GM18511 (cell line): ENCODE measurements around the gene SLC25A11.

Source experiments
- ATAC-seq: cut with Tn5 transposase; IDR thresholded peaks from one replicate; pipeline ENCODE4 v1.9.1; 2021; ENCODE audit warnings: mild to moderate bottlenecking, moderate library complexity; ENCODE audit not compliant: unreplicated experiment

Gene SLC25A11, protein sequence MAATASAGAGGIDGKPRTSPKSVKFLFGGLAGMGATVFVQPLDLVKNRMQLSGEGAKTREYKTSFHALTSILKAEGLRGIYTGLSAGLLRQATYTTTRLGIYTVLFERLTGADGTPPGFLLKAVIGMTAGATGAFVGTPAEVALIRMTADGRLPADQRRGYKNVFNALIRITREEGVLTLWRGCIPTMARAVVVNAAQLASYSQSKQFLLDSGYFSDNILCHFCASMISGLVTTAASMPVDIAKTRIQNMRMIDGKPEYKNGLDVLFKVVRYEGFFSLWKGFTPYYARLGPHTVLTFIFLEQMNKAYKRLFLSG

DNA sequence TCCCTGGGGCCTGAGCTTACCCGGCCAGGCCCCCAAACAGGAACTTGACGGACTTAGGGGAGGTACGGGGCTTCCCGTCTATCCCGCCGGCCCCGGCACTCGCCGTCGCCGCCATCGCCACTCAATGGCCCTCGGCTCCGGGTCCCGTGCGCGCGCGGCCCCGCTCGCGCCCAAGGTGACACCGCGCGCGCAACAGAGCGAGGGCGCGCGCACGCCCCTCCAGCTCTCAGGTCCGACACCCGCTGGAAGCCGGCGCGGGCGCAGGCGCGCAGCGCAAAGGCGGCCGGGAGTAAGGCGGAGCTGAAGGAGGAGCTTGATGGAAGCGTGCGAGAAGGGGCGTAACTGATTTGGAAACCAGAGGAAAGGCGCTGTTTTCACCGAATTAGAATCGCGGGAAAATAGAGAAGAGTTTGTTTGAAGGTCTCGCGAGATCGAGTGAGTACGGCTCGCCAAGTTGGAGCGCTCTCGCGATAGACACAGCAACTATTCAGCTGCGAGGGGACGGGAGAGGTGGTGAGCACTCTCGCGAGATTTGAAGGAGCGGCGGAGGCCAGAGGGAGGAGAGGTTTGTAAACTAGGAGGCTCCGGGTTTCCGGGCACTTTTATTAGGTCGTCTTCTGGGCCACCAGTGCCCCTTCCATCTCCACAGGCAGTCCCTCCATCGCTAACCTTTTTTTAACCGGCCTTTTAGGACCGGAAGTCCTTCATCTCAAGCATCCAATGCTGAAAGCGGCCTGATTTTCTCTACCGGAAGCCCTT is at the start of gene SLC25A11, which contains the start of gene RNF167:
SLC25A11 (minus strand) TSS at position 251 of the 759 bp plus-strand sequence; CDS start at position 115, 136 bp downstream.
RNF167 (plus strand) TSS at position 473 of the 759 bp plus-strand sequence. CDS start 642 bp downstream, outside the sequence.
- ATAC-seq = peak; percentile 83

DNA sequence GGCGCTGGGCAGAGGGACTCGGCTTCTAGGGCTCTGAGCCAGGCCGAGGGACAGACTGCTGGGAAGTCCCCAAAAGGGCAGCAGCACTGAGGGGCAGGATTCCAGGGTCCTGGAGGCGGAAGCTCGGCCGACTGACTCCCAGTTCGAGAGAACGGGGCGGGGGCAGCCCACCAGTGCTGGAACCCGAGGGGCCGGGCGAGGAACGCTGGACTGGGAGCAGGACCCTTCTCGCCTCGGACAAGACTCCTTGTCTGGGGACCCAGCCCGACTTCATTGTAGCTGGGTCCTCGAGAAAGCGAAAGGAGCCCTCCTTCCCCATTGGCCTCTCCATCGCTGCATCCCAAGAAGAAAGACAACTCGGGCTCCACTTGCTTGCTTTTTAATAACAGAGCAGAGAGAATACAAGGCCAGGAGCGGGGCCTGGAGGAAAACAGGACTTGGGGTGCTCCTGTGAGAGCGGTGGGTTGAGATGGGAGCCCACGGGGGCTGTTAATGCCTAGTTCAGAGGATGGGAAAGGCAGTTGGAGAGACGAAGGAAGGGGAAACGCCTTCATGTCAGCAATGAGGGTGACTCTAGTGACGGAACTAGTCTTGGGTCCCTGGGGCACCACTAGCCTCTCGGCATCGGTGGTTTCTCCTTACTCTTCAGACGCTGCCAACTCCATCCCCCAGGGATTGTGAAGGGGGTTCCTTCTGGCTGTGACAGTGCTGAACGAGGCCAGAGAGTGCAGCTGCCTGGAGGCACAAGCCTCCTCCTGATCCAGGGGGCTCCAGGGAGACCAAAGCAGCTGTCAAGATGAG is 48.1 kb upstream of the SLC25A11 start:
- ATAC-seq = peak; percentile 10

DNA sequence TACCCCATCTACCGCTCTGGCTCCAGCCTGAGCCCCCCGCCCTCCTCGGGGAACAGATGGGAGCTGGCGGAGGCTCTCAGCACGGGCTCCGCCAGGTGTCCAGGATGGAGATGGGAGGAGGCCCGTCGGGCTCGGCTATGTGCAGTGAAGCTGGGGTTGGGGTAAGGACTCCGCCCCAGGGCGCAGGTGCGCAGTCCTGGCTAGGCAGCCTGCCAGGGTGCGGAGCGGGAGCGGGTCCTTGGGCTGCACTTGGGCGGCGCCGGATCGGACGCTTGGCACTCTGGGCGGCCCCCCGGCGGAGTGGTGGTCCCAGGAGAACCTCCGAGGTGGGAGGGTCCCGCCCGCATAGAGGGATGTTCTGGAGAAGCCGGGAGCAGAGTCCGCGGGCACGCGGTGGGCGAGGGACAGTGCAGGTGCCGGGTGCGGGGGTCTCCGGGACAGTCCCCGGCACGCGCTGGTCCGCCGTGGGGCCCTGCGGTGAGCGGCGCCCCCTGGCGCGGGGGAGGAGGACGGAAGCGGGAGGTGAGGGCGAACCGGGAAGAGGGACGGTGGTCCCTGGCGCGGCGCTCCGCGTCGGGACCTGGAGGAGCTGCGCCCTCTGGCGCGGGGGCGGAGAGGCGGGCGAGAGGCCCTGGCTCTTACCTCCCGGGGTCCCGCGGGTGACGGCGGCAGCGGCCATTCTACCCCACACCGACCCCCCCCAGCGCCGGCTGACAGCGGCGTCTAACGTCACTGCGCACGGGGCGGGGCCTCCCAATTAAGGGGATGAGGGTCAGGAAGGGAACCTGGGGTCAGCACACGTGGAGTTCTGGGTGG is 47.3 kb upstream of the SLC25A11 start, which contains the start of gene CAMTA2:
CAMTA2 (minus strand) TSS at position 725 of the 816 bp plus-strand sequence. CDS start 1,453 bp downstream, outside the sequence.
- peak; percentile 79 for ATAC-seq

DNA sequence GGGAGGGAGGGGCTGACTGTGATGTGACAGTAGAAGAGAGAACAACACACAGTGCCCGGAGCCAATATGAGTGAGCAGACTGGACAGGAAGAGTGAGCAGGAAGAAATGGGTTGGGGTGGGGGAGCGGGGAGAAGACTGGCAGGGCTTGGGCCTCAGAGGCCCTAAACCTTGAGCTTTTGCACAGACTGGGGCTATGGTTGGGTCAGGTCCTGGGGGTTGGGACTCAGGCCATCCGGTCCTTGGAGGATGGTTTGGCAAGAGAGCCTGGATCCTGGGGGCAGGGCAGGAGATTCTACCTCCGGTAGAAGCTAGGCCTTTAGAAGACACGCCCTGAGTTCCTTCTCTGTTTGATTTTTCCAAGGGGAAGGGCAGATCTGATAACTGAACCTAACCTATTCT is 46.6 kb upstream of the SLC25A11 start:
- ATAC-seq = no peak

DNA sequence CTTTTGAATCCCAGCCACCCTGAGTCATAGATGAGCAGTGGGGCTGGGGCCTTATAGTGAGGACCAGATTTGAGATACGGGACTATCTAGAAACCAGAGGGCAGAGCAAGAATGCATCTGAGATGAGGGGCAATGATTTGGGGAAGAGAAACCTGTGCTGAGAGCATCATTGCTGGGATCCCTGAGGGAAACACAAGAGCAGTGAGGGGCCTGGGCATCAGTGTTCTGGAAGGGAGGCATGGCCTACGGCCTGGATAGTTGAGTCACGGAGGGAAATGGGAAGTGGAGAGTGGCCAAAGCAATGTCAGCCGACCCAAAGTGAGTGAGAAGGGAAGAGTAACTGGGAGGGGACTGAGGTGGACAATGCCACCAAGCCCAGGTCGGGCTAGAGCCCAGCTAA is 42.5 kb upstream of the SLC25A11 start:
- ATAC-seq = no peak

DNA sequence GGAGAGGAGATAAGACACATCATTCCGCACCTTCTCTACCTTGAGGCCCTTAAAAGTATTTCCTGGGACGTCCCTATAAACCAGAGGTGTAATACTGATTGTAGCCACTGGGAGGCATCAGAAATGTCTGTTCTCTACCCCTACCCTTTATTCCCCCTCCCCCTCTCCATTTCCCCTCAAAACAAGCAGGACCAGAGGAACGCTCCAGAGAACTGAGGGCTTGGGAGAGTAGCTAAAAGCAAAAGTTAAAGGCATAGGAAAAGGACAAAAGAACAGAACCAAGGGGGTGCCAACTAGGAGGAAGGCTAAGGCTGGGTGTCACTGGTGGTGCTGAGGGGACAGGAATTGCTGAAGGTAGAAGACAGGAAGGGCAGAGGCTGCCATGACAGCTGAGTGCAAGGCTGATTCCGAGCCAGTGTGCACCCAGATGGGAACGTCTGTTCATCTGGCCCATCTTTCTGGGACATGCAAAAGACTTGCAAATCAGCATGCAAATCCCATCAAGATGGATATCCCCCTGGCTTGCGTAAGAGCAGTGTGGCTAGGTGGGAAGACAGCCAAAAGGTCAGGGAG is 40.9 kb upstream of the SLC25A11 start:
- no peak for ATAC-seq

DNA sequence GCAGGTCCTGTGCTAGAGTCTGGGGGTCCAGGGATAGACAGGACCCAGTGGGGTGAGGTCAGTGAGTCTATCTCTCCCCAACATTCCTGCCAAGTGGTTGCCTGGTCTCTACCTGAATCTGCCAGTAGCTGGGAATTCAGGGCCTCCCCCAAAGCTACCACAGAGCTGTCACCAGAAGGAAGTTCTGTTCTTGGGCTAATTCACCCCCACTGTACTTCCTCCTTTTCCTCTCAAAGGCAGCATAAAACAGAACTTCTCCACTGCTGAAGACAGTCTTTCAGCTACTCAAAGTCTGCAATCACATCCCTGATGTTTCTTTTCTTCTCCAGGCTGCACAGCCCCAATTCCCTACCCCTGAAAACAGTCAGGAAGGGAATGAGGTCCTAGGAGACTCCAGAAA is 38.9 kb upstream of the SLC25A11 start:
- ATAC-seq = no peak

DNA sequence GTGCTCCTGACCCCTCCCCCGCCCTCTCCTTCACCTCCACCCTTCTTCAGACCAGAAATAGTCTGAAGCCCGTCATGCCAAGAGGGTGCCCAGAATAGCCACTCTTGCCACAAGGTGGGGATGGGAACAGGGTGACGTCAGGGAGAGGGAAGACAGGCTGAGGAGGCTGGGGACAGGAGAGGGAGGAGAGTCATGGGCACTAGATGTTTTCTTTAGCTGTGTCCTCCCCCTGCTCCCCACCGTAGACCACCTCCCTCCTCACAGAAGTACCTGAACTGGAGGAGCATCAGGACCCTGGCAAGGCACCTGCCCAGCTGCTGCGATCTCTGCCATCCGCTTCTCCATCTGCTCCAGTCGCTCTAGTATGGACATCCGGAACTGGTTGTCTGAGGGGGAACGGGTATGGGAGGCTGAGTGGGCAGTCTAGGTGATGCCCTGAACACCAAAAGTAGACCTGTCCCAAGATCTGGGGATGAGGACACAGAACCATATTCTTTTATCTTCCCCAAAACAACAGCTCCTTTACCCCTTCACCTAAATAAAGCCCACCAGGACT is 34.3 kb upstream of the SLC25A11 start:
- ATAC-seq = no peak

DNA sequence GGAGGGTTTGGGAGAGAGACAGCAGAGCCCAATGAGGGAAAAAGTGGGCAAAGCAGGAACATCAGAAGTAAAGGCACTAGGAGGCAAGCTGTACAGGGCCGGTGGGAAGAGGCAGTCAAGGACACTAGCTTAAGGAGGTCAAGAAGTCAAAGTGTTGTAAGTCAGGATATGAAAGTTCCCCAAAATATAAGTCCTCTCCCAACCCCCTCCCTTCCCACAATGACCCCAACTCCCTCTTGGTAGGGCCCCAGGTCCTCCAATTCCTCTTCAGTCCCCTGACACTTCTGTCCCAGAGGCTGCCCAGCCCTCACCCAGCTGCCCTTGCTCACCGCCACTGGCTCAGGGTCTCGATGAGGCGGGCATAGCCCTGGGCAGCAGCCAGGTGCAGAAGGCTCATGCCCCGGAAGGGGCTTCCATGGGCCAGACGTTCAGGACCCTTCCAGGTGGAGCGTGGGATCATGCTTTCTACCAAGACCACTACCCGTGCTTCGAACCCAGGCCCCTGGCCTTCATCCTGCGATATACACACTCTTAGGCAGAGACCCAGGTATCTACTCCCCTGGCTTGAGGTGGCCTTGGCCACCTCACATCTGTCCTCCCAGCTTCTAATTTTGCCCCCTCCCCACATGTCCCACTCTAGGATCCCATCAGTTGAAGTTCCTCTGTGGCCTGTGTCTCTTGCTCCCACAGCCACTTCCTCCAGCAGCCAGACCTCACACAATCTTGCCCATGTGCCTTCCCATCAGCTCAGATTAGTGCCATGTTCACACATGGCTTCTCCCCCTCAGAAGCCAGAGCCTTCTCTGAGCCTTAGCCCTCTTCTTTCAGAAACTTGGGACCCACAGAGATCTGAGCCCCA is 33.6 kb upstream of the SLC25A11 start:
- ATAC-seq = no peak

DNA sequence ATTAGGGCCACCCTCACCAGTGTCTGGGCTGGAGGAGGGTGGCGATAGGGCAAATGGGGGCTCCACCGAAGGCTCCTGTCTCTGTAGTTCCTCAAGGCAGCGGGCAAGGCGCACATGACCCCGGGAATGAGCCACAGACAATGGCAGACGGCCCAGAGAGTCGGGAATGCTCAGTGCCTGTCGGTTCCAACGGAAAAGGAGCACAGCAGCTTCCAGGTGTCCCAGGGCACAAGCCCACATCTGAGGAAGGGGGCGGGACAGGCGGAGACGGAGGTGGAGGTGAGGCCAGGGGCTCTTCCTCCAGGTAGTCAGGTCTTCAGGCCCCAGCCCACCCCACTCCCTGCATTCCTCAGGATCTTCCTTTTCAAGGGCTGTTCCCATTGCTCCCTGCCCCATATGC is 32.9 kb upstream of the SLC25A11 start:
- ATAC-seq = no peak

DNA sequence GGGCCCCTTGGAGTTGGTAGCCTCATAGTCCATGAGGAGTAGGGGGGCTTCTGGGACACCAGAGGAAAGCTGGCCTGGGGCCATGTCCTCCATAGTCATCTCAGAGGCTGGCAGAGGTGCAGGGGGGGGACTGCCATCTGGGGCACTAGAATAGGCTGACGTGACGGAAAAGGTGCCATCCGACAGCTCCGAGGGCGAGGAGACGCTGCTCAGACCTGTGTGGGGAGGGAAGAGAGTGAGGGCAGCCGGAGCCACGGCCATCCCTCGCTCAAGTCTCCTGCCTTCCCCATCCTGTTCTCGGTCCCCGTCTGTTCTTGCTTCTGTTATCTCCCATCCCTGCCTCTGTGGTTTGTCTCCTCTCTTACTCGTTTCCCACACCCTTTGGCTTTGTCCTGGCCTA is 32.5 kb upstream of the SLC25A11 start:
- ATAC-seq = no peak

DNA sequence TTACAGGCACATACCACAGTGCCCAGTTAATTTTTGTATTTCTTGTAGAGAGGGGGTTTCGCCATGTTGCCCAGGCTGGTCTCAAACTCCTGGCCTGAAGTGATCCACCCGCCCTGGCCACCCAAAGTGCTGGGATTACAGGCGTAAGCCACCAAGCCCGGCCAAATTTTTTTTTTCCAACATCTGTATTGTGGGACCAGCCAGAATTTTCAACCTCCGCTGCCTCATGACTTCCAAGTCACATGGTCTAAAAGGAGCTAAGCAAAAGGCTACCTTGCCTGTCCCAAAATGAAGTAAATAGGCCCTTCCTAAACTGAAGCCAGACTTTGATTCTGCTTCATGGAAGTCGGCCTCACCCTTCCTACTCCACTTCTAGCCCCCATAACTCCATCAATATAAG is 32.0 kb upstream of the SLC25A11 start:
- ATAC-seq = no peak

DNA sequence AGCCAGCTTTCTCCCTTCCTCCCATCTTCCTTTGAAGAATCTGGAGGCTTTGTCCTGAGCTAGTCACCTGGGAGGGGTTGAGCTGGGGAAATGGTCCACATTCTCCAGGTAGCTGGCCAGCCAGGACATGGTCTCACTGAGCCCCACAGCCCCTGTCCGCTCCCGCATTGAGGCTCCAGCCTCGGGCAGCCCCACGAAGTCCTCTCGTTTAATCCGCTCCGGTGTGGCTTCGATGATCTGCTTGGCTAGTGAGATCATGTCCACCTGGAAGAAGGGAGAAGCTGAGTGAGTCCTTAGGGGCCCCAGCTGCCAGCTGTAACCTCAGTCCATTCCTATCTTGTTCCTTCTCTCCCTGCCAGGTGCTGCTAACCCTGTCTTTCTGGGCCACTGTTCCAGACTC is 30.4 kb upstream of the SLC25A11 start:
- no peak for ATAC-seq

DNA sequence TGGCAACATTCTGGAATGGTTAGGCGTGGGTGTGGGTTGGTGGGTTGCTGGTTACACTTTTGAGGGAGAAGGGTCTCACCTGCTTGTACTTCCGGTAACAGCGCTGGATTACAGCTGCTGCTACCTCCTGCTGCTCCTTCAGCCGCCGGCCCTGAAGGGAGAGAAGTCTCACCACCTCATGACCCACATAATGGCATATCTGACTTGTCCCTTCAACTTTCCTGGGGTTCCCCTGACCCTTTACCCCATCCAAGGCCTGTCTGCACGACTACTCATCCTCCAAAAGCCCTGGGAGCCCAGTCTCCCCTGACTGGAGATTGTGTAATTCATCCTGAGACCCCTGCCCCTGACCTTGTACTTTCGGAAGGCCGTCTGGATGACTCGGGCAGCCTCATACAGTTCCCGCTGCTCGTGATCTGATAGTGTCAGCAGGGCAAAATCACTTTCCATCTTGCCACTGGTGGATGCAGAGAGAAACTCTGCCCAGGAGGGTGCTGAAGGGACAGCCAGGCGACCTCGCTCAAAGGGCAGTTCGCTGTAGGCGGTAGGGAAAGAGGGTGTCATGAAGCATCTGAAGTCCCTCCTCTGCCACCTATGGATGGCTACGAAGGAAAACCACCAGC is 29.8 kb upstream of the SLC25A11 start:
- ATAC-seq = no peak

DNA sequence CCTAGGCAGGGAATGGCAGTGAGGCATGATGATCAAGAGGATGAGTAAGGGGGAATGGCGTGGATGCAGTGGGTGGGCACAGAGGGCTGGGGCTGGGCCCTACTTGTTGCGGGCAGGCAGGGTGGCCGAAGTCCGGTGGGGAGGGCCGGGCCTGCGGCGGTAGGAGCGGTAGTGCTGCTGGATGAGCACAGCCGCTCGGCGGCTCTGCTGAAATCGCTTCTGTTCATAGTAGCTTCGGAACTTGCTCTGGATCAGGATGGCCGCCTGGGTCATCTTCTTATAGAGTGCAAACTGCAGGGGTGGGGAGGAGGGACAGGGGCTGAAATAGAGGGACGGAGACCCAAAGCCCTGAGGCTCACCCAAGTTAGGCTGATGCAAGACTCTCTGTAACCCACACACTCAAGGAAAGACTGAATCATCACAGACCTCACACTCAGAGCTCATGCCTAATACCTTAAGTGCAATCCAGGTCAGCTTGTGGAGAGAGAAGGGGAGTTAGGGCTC is 29.3 kb upstream of the SLC25A11 start:
- no peak for ATAC-seq

DNA sequence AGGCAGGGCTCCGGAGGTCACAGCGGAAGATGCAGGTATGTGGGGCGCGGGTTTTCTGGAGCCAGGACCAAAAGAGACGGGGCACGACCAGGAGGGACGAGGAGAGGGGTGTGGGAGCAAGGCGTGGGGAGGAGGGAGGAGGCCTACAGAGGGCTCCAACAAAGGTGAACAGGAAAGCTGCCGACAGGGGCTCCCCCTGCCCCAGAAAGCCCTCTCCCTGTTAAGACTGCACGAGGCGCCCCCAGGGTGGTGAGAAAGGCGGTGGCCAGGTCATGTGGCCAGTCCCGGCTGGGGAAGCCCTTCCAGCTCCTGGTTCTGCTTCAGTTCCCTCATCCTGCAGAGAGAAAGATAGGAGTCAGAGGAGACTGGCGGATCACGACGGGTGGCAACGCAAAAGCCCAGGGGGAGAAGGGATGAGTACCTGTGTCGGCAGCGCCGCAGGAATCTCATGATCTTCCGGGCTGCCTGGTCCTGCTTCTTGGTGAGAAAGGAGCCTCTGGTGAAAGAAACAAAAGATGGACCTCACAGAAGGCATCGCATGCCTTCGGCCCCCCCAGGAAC is 28.7 kb upstream of the SLC25A11 start:
- no peak for ATAC-seq

DNA sequence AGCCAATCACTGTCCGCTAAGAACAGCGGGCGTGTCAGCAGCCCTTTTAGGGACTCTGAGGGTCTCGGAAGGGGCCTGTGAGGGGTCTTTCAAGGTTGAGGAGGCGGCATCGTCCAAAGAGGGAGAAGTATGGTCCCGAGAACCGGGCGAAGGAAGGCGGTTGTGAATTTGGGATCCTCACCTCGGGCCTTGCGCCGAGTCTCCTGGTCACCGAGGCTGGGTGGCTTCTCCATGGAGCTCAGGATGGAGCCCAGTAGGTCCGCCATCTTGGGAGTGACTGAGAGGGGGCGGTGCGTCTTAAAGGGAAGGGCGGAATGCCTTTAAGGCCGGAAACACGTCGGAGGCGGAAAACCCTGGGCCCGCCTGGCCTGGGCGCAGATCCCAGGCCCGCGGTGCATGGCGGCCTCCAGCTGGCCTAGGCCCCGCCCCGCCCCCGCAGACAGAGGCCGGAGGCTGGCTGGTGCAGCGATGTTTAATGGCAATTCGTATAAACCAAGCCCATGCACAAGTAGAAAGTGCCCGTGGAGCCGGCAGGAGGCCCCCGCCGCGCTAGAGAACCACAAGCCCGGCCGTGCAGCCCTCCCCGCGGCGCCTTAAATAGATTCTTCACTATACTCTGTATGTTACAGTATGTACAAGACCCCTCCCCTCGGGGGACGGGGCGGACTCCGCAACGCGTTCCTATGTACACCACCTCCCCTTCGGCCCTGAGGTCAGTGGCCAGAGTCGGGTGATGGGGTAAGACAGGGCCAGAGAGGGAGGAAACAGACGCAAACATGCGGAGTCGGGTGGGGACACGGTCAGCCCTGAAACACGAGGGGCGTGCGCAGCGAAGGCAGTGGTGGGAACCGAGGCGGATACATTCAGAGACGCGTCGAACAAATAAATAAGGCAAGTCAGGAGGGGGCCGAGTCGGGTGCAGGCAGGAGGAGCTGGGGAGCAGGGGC is 28.0 kb upstream of the SLC25A11 start, which contains the start of gene SPAG7:
SPAG7 (minus strand) TSS at position 279 of the 947 bp plus-strand sequence; CDS start at position 266, 13 bp downstream.
- ATAC-seq = peak; percentile 67
